ENCODE measurements around the gene TJAP1.
A peak's percentile ranks its signal among the peaks of the same experiment; 100 is the strongest.
"Not testable (repeated sequence)": the region's sequence is repeated elsewhere in the genome, so short reads cannot be mapped to it uniquely, and the experiment has no call there.

Gene TJAP1

DNA sequence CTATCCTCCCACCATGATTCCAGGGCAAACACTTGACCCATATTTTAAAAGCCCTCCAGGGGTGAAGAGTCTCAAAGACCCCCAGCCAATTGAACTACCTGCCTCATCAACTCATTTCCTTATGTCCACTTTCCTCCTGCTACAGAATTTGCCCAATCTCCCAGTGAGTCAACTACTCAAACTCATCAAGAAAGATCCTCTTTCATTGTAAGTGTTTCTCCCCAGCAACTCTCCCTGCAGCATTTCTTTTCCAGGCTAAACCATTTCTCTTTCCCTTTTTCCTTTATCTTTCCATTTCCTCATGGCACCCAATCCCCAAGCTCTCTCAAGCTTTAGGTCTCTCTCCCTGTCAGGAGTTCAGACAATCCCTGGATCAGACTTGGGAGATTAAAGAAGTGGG, 23.5 kb upstream of the TJAP1 start:
- H3K27ac ChIP-seq, result no peak overlapping the region
- TF ChIP-seq ZFX (IDR thresholded peaks at IDR 0.05) (no peak), CTCF (conservative IDR thresholded peaks at IDR 0.05) (no peak)

GRCh38 chr6:43454290-43454695, 23.1 kb upstream of the TJAP1 start:
- H3K27ac ChIP-seq, result no peak overlapping the region
- TF ChIP-seq CTCF (conservative IDR thresholded peaks at IDR 0.05), result peak; percentile 96
- TF ChIP-seq ZFX (IDR thresholded peaks at IDR 0.05), result no peak

GRCh38 chr6:43454696-43455530, 22.5 kb upstream of the TJAP1 start:
- peak; percentile 84 for TF ChIP-seq CTCF (conservative IDR thresholded peaks at IDR 0.05)
- TF ChIP-seq ZFX (IDR thresholded peaks at IDR 0.05), result no peak
- no peak overlapping the region for H3K27ac ChIP-seq

GRCh38 chr6:43455531-43456428, 21.6 kb upstream of the TJAP1 start, which contains the start of gene DLK2:
TSS of gene DLK2 (minus strand) at chr6:43455548. CDS start at chr6:43454825, 723 bp downstream.
- no peak within 1 kb of the TSS for H3K27ac ChIP-seq
- TF ChIP-seq ZFX (IDR thresholded peaks at IDR 0.05) (no peak), CTCF (conservative IDR thresholded peaks at IDR 0.05) (no peak)

DNA sequence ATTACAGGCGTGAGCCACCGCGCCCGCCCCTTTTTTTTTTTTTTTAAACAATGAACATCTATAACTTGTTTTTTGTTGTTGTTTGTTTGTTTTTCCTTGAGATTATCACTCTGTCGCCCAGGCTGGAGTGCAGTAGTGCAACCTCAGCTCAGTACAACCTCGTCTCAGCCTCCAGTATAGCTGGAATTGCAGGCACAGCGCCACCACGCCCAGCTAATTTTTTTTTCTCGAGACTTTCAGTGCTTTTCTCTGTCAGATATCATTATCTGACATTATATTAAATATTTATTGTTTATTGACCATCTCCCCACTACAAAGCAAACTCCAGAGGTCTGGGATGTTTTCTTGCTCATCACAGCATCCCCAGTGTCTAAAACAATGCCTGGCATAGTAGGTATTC, 19.7 kb upstream of the TJAP1 start:
- no peak for TF ChIP-seq ZFX (IDR thresholded peaks at IDR 0.05)
- peak; percentile 39 for TF ChIP-seq CTCF (conservative IDR thresholded peaks at IDR 0.05)

DNA sequence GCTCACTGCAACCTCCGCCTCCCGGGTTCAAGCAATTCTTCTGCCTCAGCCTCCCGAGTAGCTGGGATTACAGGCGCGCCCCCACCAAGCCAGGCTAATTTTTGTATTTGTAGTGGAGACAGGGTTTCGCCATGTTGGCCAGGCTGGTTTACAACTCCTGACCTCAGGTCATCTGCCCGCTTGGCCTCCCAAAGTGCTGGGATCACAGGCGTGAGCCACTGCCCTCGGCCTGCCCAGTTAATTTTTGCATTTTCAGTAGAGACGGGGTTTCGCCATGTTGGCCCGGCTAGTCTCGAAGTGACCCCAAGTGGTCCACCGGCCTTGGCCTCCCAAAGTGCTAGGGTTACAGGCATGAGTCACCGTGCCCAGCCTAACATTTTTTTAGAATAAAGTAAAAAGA, 19.2 kb upstream of the TJAP1 start:
- not testable (repeated sequence) for H3K27ac ChIP-seq

More for the DNA sequence above, 19.7 kb upstream of the TJAP1 start:
- H3K27ac ChIP-seq, result no peak overlapping the region

GRCh38 chr6:43459535-43459934, 17.8 kb upstream of the TJAP1 start:
- H3K27ac ChIP-seq, result no peak overlapping the region
- no peak for TF ChIP-seq CTCF (conservative IDR thresholded peaks at IDR 0.05)
- no peak for TF ChIP-seq ZFX (IDR thresholded peaks at IDR 0.05)

Measured in C4-2B (cell line).